RWPE2 (cell line): Measurements from ENCODE around the gene C12orf50.
"Not testable (repeated sequence)": the region's sequence is repeated elsewhere in the genome, so short reads cannot be mapped to it uniquely, and the experiment has no call there.

Experiments
- ATAC-seq: fragments of 200-7000 bp; cut with Tn5 transposase; 3 replicates; pipeline ENCODE4 v1.9.1; 2021; ENCODE audit warnings: low read depth
- DNase-seq: peaks from one replicate; pipeline ENCODE4 v3.0.0-alpha.2; 2020; ENCODE audit warnings: low spot score
- H3K27ac ChIP-seq: fragments of 450-650 bp; 2 replicates; pipeline ENCODE4 v1.5.1; 2017; ENCODE audit warnings: mild to moderate bottlenecking; ENCODE audit not compliant: poor library complexity, severe bottlenecking
- H3K27me3 ChIP-seq: fragments of 250-450 bp; sonication (Bioruptor Pico); 2 replicates; pipeline ENCODE4 v1.5.1; 2021; ENCODE audit warnings: mild to moderate bottlenecking, moderate library complexity; ENCODE audit not compliant: insufficient read depth, poor library complexity, severe bottlenecking
- H3K36me3 ChIP-seq: fragments of 250-450 bp; sonication (Bioruptor Pico); 2 replicates; pipeline ENCODE4 v1.5.1; 2020; ENCODE audit warnings: low read depth, mild to moderate bottlenecking, moderate library complexity
- H3K4me1 ChIP-seq: fragments of 250-450 bp; sonication (Bioruptor Pico); 2 replicates; pipeline ENCODE4 v1.5.1; 2021; ENCODE audit warnings: mild to moderate bottlenecking, moderate library complexity; ENCODE audit not compliant: insufficient read depth, poor library complexity, severe bottlenecking
- H3K4me3 ChIP-seq: fragments of 250-450 bp; sonication (Bioruptor Pico); 2 replicates; pipeline ENCODE4 v1.5.1; 2021; ENCODE audit warnings: mild to moderate bottlenecking, moderate library complexity; ENCODE audit not compliant: severe bottlenecking
- H3K9me3 ChIP-seq: fragments of 250-450 bp; sonication (Bioruptor Pico); 2 replicates; pipeline ENCODE4 v1.5.1; 2021; ENCODE audit warnings: mild to moderate bottlenecking, moderate library complexity; ENCODE audit not compliant: severe bottlenecking
- CTCF ChIP-seq: fragments of 450-650 bp; IDR thresholded peaks from one replicate; pipeline ENCODE4 v1.5.1; 2017; ENCODE audit warnings: mild to moderate bottlenecking, moderate library complexity; ENCODE audit not compliant: poor library complexity, severe bottlenecking

C12orf50 gene

DNA sequence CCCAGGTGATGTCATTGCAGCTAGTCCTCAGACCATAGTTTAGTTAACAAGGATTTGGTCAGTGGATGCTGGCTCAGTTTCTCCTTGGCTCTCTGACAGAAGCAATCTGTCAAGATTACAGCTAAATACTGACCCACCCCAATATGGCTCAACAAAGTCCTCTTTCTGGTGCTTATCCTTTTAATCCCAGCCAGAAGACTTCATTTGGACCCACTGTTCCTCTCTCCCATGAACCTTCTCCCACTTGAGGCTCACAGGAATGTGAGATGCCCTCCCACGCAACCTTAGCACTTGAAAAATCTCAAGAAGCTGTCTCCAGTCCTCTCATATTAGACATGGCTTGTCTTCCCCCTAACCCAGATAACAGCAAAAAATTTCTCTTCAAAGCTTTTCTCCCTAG lies 47.7 kb downstream of the C12orf50 start:
- Histone ChIP-seq H3K4me3 (no peak overlapping the region), H3K27me3 (no peaks in the 10 kb centered on the region), H3K27ac (no peak overlapping the region), H3K9me3 (no peaks in the 10 kb centered on the region), H3K4me1 (no peaks in the 10 kb centered on the region), H3K36me3 (no peaks in the 10 kb centered on the region)
- ATAC-seq = no peak
- DNase-seq = no peak
- TF ChIP-seq CTCF = no peak

GRCh38 chr12:87975879-87976278 lies 53.3 kb downstream of the C12orf50 start:
- no peak overlapping the region for H3K4me3 ChIP-seq
- H3K27me3 ChIP-seq = no peaks in the 10 kb centered on the region
- no peaks in the 10 kb centered on the region for H3K4me1 ChIP-seq
- H3K36me3 ChIP-seq = no peaks in the 10 kb centered on the region
- ATAC-seq (no peak), DNase-seq (no peak)
- H3K9me3 ChIP-seq = no peaks in the 10 kb centered on the region
- no peak for TF ChIP-seq CTCF
- no peak overlapping the region for H3K27ac ChIP-seq

- H3K27ac ChIP-seq = no peak overlapping the region
- no peaks in the 10 kb centered on the region for H3K27me3 ChIP-seq
- DNase-seq (no peak), ATAC-seq (no peak)
- no peak for TF ChIP-seq CTCF
- no peak overlapping the region for H3K4me3 ChIP-seq
- H3K4me1 ChIP-seq = no peaks in the 10 kb centered on the region
- H3K9me3 ChIP-seq = no peaks in the 10 kb centered on the region
- no peaks in the 10 kb centered on the region for H3K36me3 ChIP-seq
Observed at GRCh38 chr12:87967871-87968270, 61.3 kb downstream of the C12orf50 start.

- no peak overlapping the region for H3K4me3 ChIP-seq
- H3K27me3 ChIP-seq = no peaks in the 10 kb centered on the region
- no peak for DNase-seq
- H3K27ac ChIP-seq = no peak overlapping the region
- ATAC-seq = no peak
- no peaks in the 10 kb centered on the region for H3K4me1 ChIP-seq
- H3K9me3 ChIP-seq = no peaks in the 10 kb centered on the region
- no peak for TF ChIP-seq CTCF
- H3K36me3 ChIP-seq = no peaks in the 10 kb centered on the region
Observed at GRCh38 chr12:87960566-87960965, 68.6 kb downstream of the C12orf50 start.

DNA sequence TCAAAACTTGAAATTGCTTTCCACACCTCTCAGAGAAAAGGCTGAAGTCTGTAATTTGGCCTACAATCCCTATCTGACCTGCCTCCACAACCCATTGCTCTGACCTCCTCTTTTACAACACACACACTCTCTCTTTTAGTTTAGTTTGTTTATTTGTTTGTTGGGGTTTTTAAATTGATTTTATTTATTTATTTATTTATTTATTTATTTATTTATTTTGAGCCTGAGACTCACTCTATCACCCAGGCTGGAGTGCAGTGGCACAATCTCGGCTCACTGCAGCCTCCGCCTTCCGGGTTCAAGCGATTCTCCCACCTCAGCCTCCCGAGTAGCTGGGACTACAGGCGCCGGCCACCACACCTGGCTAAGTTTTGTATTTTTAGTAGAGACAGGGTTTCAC lies 75.2 kb downstream of the C12orf50 start:
- ATAC-seq, H3K27ac ChIP-seq: not testable (repeated sequence)

More for the DNA sequence above, 75.2 kb downstream of the C12orf50 start:
- not testable (repeated sequence) for DNase-seq, H3K4me3 ChIP-seq, H3K9me3 ChIP-seq, H3K27me3 ChIP-seq, H3K36me3 ChIP-seq, H3K4me1 ChIP-seq
